ENCODE measurements around the gene CDAN1. TPM values are rescaled to one million over a fixed set of nuclear protein-coding genes. Genes with fewer than 3 reads are reported as not detected.
"Not testable (repeated sequence)": the region's sequence is repeated elsewhere in the genome, so short reads cannot be mapped to it uniquely, and the experiment has no call there.

CDAN1 gene
- polyA plus RNA-seq, 1 donor from 2014 or later = 16.8 TPM

DNA sequence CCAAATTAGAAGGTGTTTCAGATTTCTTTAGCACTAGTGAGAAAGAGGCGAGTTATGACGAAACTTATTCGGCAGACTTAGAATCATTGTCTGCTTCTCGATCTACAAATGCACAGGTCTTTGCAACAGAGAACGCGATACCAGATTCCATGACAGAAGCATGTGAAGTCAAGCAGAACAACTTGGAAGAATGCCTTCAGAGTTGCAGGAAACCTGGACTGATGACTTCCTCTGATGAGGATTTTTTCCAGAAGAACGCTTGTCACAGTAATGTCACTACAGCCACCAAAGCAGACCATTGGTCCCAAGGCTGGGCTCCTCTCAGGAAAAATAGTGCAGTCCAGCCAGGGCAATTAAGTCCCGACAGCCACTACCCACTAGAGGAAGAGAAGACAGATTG lies 50.6 kb downstream of the CDAN1 start:
- Histone ChIP-seq H3K36me3 (ENCODE audit: insufficient read depth, low read length) (no peaks in the 10 kb centered on the region), H3K79me2 (replicated peaks; ENCODE audit: insufficient read depth, low read length) (no peaks in the 10 kb centered on the region)

DNA sequence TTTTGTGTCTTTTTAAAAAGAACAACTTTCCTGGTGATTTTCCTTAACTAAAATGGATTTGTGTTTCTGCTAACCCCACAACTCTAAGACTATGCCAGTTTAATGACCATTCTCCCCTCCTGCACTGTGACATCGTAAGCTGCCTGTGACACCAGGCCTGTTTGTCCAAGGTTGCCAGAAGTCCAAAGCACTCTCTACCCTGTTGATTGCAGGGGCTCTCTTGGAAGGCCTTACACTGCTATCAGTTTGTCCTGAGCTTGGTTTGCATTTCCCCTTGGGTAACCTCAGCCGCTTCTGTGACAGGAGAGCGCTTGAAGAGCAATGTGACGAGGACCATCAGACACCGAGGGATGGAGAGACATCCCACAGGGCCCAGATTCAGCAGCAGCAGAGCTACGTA lies 55.8 kb downstream of the CDAN1 start:
- Histone ChIP-seq H2AFZ (ENCODE audit: low read depth, low read length) (no peak overlapping the region), H3K27ac (ENCODE audit: low read length) (no peak overlapping the region), H3K4me3 (ENCODE audit: low read length) (no peak overlapping the region), H4K20me1 (ENCODE audit: insufficient read depth) (no peaks in the 10 kb centered on the region), H3K27me3 (ENCODE audit: insufficient read depth, low read depth, low read length) (no peaks in the 10 kb centered on the region), H3K9me3 (ENCODE audit: low read length) (no peaks in the 10 kb centered on the region), H3K9ac (ENCODE audit: low read length) (no peak overlapping the region), H3K4me2 (ENCODE audit: low read length) (no peak overlapping the region), H3K9me2 (ENCODE audit: insufficient read depth, low read length) (no peaks in the 10 kb centered on the region), H3K36me3 (ENCODE audit: insufficient read depth, low read length) (no peaks in the 10 kb centered on the region), H3F3A (ENCODE audit: insufficient read depth, low read length, poor library complexity, severe bottlenecking) (no peaks in the 10 kb centered on the region), H3K79me2 (replicated peaks; ENCODE audit: insufficient read depth, low read length) (no peaks in the 10 kb centered on the region)
- TF ChIP-seq SMC3 (conservative IDR thresholded peaks at IDR 0.05; ENCODE audit: poor library complexity) = no peak
- TF ChIP-seq EP300 (conservative IDR thresholded peaks at IDR 0.05; ENCODE audit: poor library complexity, severe bottlenecking) = no peak
- TF ChIP-seq, protein P1, sequence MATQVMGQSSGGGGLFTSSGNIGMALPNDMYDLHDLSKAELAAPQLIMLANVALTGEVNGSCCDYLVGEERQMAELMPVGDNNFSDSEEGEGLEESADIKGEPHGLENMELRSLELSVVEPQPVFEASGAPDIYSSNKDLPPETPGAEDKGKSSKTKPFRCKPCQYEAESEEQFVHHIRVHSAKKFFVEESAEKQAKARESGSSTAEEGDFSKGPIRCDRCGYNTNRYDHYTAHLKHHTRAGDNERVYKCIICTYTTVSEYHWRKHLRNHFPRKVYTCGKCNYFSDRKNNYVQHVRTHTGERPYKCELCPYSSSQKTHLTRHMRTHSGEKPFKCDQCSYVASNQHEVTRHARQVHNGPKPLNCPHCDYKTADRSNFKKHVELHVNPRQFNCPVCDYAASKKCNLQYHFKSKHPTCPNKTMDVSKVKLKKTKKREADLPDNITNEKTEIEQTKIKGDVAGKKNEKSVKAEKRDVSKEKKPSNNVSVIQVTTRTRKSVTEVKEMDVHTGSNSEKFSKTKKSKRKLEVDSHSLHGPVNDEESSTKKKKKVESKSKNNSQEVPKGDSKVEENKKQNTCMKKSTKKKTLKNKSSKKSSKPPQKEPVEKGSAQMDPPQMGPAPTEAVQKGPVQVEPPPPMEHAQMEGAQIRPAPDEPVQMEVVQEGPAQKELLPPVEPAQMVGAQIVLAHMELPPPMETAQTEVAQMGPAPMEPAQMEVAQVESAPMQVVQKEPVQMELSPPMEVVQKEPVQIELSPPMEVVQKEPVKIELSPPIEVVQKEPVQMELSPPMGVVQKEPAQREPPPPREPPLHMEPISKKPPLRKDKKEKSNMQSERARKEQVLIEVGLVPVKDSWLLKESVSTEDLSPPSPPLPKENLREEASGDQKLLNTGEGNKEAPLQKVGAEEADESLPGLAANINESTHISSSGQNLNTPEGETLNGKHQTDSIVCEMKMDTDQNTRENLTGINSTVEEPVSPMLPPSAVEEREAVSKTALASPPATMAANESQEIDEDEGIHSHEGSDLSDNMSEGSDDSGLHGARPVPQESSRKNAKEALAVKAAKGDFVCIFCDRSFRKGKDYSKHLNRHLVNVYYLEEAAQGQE (IDR thresholded peaks at IDR 0.05; ENCODE audit: borderline replicate concordance) = no peak
- no peak for TF ChIP-seq MXI1 (conservative IDR thresholded peaks at IDR 0.05; ENCODE audit: poor library complexity, severe bottlenecking)
- no peak for TF ChIP-seq POLR2AphosphoS5 (IDR thresholded peaks at IDR 0.05)
- TF ChIP-seq EZH2 (IDR thresholded peaks at IDR 0.05; ENCODE audit: borderline replicate concordance, insufficient read depth, low read length, poor library complexity, severe bottlenecking) = no peak
- TF ChIP-seq, protein P2, sequence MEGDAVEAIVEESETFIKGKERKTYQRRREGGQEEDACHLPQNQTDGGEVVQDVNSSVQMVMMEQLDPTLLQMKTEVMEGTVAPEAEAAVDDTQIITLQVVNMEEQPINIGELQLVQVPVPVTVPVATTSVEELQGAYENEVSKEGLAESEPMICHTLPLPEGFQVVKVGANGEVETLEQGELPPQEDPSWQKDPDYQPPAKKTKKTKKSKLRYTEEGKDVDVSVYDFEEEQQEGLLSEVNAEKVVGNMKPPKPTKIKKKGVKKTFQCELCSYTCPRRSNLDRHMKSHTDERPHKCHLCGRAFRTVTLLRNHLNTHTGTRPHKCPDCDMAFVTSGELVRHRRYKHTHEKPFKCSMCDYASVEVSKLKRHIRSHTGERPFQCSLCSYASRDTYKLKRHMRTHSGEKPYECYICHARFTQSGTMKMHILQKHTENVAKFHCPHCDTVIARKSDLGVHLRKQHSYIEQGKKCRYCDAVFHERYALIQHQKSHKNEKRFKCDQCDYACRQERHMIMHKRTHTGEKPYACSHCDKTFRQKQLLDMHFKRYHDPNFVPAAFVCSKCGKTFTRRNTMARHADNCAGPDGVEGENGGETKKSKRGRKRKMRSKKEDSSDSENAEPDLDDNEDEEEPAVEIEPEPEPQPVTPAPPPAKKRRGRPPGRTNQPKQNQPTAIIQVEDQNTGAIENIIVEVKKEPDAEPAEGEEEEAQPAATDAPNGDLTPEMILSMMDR (IDR thresholded peaks at IDR 0.05; ENCODE audit: poor library complexity, severe bottlenecking) = no peak
- no peak for TF ChIP-seq TAF1 (IDR thresholded peaks at IDR 0.05; ENCODE audit: low read depth)
- no peak for TF ChIP-seq RAD21 (conservative IDR thresholded peaks at IDR 0.05)

More for the DNA sequence above, 50.6 kb downstream of the CDAN1 start:
- H3K4me2 ChIP-seq (ENCODE audit: low read length) = no peak overlapping the region
- no peaks in the 10 kb centered on the region for H4K20me1 ChIP-seq (ENCODE audit: insufficient read depth)
- H2AFZ ChIP-seq (ENCODE audit: low read depth, low read length) = no peak overlapping the region
- H3K9ac ChIP-seq (ENCODE audit: low read length) = no peak overlapping the region
- TF ChIP-seq POLR2AphosphoS5 (IDR thresholded peaks at IDR 0.05) (no peak), EP300 (conservative IDR thresholded peaks at IDR 0.05; ENCODE audit: poor library complexity, severe bottlenecking) (no peak), RAD21 (conservative IDR thresholded peaks at IDR 0.05) (no peak)
- no peak overlapping the region for H3K27ac ChIP-seq (ENCODE audit: low read length)
- H3K9me2 ChIP-seq (ENCODE audit: insufficient read depth, low read length) = no peaks in the 10 kb centered on the region
- no peaks in the 10 kb centered on the region for H3K27me3 ChIP-seq (ENCODE audit: insufficient read depth, low read depth, low read length)
- no peaks in the 10 kb centered on the region for H3K9me3 ChIP-seq (ENCODE audit: low read length)
- no peaks in the 10 kb centered on the region for H3F3A ChIP-seq (ENCODE audit: insufficient read depth, low read length, poor library complexity, severe bottlenecking)
- no peak overlapping the region for H3K4me3 ChIP-seq (ENCODE audit: low read length)

DNA sequence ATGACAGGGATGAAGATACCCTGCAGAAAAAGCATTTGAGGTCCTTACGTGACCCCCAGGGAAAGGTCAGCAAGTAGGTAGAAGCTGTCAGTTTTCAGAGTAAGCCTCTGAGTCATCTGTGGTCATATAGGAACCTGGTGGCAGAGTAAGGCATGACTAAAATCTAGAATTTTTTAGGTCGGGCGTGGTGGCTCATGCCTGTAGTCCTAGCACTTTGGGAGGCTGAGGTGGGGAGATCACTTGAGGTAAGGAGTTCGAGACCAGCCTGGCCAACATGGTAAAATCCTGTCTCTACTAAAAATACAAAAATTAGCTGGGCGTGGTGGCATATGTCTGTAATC lies 56.8 kb downstream of the CDAN1 start:
- not testable (repeated sequence) for H3K27ac ChIP-seq (ENCODE audit: low read length); H3K9me2 ChIP-seq (ENCODE audit: insufficient read depth, low read length); H3K36me3 ChIP-seq (ENCODE audit: insufficient read depth, low read length); H4K20me1 ChIP-seq (ENCODE audit: insufficient read depth); H3K9me3 ChIP-seq (ENCODE audit: low read length); H3K79me2 ChIP-seq (replicated peaks; ENCODE audit: insufficient read depth, low read length); H3K9ac ChIP-seq (ENCODE audit: low read length); H3F3A ChIP-seq (ENCODE audit: insufficient read depth, low read length, poor library complexity, severe bottlenecking); H3K4me3 ChIP-seq (ENCODE audit: low read length); H3K27me3 ChIP-seq (ENCODE audit: insufficient read depth, low read depth, low read length); H3K4me2 ChIP-seq (ENCODE audit: low read length); H2AFZ ChIP-seq (ENCODE audit: low read depth, low read length)

All from neural cell (in vitro differentiated cells).